ENCODE data around the gene MBNL2.

DNA sequence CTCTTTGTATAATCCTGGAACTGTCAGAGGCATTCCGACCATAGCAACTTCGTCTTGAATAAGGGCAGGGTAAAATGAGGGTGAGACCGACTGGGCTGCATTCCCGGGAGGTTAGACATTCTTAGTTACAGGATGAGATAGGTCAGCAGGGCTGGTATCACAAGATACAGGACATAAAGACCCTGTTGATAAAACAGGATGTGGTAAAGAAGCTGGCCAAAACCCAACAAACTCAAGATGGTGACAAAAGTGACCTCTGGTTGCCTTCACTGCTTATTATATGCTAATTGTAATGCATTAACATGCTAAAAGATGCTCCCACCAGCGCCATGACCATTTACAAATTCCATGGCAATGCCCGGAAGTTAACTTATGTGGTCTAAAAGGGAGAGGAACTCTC lies 27.7 kb upstream of the MBNL2 start:
- TF ChIP-seq, protein P1, sequence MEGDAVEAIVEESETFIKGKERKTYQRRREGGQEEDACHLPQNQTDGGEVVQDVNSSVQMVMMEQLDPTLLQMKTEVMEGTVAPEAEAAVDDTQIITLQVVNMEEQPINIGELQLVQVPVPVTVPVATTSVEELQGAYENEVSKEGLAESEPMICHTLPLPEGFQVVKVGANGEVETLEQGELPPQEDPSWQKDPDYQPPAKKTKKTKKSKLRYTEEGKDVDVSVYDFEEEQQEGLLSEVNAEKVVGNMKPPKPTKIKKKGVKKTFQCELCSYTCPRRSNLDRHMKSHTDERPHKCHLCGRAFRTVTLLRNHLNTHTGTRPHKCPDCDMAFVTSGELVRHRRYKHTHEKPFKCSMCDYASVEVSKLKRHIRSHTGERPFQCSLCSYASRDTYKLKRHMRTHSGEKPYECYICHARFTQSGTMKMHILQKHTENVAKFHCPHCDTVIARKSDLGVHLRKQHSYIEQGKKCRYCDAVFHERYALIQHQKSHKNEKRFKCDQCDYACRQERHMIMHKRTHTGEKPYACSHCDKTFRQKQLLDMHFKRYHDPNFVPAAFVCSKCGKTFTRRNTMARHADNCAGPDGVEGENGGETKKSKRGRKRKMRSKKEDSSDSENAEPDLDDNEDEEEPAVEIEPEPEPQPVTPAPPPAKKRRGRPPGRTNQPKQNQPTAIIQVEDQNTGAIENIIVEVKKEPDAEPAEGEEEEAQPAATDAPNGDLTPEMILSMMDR (conservative IDR thresholded peaks at IDR 0.05; ENCODE audit: low read depth, low read length) = no peak
- TF ChIP-seq RAD21 (IDR thresholded peaks at IDR 0.05; ENCODE audit: low read length) = no peak
- TF ChIP-seq SMC3 (IDR thresholded peaks at IDR 0.05; ENCODE audit: low read depth, low read length) = no peak

All from IMR-90 (cell line).